ENCODE data around the gene KCTD18.

KCTD18 gene

DNA sequence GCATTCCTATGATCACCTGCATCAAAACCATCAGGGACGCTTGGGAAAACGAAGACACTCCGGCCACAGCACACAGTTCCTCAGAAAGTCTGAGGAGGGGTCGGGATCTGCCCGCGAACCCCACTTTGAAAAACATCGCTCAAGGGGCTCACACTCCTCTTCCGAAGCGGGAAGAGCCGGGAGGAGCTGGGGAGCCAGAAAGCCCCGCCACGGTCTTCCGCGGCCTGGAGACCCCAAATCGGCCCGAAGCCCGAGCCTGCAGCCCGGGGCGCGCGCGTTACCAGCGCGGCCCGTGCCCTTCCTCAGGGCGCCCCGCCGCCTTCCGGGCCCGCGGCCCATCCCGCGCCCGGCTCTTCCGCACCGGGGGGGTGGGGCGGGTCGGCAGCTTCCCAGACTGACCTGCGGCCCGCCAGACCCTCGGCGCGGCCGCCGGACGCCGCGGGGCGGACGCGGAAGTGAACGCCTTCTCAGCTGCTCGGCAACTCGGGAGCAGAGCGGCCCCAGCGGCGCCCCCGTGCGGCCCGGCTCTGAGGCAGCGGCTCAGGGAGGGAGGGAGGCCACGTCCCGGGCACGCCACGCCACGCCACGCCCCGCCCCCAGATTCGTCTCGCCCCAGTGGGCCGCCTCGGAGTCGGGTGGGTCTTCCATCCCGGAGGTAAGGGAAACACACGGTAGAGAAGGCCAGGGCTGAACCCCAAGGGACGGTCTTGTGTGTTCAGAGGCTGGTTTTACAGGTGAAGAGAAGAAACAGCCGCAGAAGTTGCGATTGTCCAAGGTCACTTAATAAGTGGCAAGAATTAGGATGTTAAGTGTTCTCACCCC lies at the start of gene KCTD18:
Gene KCTD18, minus strand, starts transcription at position 457 of the 822 bp plus-strand sequence. CDS start 3,052 bp downstream, outside the sequence.
- DNase-seq (ENCODE audit: low spot score) = peak; percentile 91

DNA sequence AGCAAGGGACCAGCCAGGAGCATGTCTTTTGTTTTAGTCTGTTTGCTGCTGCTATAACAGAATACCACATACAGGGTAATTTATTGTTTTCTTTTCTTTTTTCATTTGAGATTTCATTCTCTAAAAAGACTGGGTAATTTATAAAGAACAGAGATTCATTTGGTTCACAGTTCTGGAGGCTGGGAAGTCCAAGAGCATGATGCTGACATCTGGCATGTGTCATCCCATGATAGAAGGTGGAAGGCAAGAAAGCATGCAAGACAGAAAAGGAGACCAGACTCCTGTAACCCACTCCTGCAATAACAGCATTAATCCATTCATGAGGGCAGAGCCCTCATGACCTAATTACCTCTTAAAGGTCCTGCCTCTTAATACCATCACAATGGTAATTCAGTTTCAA lies 30.9 kb upstream of the KCTD18 start:
- DNase-seq (ENCODE audit: low spot score) = no peak

DNA sequence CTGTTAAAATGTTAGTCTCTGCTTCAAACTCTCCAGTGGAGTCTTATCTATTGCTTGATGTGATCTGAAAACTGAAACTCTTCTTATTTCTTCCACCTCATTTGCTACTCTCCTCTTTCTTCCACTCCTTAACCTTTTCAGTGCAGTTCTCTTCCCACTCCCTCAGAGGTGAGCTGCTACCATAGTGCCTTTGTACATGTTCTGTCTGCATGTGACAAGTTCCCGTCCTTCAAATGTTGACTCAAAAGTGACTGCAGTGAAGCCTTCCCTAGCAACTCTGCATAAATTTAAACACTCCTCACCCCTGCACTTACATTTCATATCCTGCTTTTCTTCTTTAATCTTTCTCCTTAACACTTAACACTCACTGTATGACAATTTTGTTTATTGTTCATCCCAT lies 28.3 kb upstream of the KCTD18 start:
- DNase-seq (ENCODE audit: low spot score) = no peak

DNA sequence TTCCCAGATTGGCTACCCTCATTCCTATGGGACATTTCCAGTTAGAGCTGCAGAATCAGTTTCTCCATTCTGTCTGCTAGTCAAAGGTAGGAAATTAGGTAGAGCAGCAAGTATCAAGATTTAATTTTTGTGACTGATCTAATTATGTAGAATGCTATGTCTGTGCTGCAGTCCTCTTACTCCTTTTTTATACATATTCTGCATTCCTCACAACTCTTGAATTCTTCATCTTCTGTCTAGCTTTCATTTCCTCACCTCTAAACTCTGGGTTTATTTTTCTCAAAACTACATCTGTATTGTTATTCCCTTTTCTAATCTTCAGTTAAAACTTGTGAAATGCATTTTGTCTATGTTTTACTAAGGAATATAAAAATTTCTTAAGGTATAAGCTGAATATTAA lies 24.7 kb upstream of the KCTD18 start:
- DNase-seq (ENCODE audit: low spot score) = no peak

DNA sequence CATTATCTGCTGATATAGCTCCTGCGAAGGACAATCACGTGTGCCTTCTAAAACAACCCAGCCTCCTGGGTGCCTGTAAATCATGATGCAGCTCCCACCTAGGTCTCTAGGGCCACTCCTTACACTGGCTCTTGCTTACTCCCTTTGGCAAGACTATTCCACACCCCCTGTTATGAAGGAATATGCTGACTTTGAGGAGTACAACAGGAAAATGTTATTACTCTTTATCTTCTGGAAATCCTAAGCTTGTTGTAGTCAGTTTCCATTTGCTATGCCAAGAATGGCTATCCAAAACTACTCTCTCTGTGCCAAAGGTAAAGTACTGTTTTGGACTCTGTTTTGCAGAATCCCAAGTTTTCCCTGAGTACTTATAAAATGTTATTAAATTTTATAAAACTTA lies 23.9 kb upstream of the KCTD18 start:
- no peak for DNase-seq (ENCODE audit: low spot score)

DNA sequence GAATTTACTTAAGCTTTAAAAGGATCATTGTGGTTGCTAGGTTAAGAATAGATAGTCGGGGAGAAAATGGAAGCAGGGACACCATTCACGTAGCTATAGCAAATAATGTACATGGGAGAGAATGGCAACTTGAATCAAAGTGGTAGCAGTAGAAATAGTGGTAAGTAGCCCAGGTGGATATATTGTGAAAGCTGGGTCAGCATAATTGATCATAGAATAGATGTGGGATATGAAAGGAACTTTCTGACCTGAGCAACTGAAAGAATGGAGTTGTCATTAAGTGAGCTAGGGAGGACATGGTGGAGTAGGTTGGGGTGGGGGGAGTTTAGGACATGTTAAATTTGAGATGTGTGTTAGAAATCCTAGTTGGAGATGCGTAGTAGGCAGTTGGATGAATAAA lies 18.4 kb upstream of the KCTD18 start:
- DNase-seq (ENCODE audit: low spot score) = no peak

DNA sequence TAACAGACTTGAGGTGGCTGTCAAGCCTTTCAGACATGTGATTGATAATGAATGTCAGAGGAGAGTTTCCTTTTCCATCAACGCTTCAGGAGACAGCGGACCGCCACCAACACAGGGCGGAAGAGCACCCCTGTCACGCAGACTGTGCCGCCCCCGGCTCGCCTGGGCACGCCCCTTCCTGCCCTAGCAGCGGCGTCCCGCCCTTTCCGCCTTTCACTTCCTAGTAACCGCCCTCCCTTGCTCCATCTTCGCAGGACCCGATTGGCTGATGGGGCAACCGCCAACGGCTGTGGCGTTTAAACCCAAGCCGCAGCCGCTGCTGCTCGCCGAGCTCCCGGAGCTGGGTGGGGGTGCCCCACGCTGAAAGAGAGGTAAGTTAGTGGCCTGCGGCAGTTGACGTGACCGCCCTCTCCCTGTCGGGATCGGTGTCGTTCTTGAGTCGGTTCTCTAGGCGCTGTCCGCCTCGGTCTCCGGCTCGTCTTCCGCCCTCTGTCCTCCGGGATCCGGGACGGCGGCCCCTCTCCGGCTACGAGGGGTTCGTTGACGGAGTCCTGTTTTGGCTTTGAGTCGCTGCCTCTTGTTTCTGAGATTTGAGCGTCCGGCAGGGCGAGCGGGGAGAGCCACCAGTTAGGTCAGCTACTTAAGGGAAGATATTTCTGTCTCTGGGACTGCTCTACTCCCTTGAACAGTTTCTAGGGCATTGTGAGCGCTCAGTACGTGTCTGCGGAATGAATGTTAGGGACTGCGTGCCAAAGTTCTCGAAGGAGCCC lies 16.2 kb upstream of the KCTD18 start, which contains the start of gene SGO2:
Gene SGO2, plus strand, starts transcription at position 326 of the 770 bp plus-strand sequence. CDS start 6,769 bp downstream, outside the sequence.
- peak; percentile 95 for DNase-seq (ENCODE audit: low spot score)

DNA sequence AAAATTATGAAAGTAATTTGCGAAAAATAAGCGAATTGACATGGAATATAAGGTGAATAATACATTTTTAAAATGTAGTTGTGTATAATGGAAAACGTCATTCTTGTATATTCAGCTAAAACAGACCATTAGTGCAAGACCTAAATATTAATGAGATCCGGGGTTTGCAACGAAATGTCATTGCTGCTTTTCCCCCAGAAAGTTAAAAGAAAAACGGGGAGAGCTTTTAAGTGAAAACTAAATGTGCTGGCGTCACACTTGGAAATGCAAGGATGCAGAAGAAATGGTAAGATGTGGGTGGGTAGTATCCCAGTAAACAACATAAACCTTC lies 15.6 kb upstream of the KCTD18 start:
- no peak for DNase-seq (ENCODE audit: low spot score)

DNA sequence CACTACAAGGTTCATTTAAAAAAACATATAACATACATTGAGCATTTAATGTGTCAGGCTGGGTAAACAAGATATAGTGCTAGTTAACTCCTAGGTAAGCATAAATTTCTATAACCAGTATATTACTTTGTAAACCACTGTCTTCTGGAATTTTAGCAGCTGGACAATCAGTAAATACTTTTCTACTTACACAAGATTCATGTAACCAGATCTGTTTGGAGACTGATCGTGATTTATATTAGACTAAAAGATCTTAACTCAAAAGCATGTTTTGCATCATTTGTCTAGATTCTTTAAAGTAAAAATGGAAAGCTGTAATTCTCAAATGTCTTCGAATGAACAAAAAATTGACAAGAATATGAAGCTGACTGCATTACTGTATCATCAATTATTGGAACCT lies 15.2 kb upstream of the KCTD18 start:
- DNase-seq (ENCODE audit: low spot score) = no peak

DNA sequence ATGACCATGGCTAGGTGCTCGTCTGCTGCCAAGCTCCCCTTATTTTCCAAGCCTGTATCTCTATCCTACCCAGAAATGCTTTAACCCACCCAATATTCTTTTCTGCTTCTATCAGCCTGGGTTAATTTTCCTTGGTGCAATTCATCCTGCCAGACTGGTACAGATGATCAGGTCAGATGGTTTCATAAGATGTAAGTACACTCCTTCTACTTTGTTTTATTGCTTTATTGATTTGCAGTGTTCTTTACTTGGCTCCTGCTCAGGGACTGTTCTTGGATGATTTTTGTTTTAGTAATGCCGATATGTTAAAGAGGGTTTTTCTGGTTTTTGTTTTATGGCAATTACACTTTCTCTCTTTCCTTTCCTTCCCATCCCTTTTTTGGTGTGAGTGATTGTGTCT lies 13.7 kb upstream of the KCTD18 start:
- no peak for DNase-seq (ENCODE audit: low spot score)

DNA sequence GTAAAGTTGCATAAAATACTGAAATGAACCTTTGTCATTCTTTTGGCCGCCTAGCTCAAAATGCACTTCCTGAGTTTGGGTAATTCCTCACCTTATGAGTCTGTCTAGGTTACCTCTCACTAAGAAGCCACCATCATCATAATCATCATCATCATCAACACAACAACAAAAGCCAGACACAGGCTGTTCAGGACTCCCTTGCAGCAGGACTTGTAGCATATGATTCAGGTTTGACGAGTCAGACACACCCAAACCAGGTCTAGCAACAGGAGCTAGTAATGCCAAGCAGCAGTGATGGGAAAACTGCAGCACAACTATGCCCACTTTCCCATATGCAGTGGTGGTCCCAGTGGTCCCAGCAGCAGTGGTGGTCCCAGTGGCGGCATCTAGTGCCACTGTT lies 13.3 kb upstream of the KCTD18 start:
- DNase-seq (ENCODE audit: low spot score) = no peak

DNA sequence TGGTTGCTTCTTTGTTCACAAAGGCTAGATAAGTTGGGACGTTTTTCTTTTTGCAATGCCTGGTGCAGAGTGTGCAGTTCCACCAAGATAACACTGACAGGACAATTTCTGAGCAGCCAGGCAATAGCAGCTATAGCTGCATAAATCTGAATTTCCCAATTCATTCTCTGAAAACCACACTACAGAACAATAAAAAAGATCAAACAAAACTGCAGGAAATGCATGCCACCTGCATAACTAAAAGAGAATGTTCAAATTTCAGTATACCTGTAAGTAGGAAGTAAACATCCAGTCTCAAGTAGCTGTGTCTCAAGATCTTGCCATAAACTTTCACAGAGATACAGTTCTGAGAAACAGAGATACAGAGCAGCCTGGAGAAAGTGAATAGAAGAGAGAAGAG lies 5.3 kb upstream of the KCTD18 start:
- DNase-seq (ENCODE audit: low spot score) = peak; percentile 8

DNA sequence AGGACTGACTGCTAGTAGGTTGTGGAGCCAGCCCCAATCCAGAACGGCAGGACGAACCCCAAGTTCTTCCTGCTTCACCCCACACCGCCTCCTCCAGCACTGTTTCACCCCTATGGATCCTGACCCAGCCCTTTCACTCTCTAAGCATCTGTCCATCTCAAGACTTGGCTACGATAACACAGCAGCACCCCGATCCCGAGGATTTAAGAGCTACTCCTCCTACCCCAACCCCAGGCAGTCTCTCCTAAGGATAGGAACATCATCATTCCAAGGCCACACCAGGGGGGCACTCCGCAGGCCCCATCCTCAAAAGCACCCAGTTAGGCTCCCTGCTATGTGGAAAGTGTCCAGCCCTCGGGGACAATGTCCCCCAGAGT lies 645 bp downstream of the KCTD18 start:
- DNase-seq (ENCODE audit: low spot score) = no peak

DNA sequence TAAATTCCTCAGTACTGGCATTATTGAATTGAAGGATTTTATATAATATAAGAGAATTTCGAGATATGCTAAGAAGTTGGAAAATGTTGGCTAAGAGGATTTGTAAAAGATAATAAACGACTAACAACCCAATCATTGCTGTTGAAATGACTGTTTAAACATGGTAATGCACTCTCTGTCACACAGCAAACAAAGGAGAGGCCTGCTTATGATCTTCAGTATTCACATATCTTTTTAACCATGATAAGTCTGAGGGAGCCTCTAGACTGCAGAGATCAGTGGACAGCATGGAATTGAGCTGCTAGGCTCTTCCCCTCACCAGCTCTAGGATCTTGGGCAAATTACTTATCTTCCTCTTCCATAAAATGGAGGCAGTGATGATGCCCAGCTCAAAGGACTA lies 2.7 kb downstream of the KCTD18 start:
- DNase-seq (ENCODE audit: low spot score) = no peak

DNA sequence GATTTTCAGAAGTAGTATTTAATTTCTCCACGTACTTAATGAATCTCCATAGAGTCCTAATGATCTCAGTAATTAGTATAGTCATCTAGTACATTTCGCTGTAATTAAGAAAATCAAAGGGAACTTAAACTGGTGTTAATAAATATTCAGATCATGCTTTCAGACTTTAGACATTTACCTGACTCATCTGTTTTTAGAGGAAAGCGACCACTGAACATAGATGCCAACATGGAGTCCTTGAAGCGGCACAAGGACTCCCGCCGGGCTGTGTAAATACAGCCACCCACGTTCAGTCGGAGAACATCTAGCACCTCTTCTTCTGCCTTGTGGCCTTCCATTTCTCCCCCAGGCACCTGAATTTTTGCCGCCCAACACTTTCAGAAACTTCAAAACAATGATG lies 3.2 kb downstream of the KCTD18 start:
- DNase-seq (ENCODE audit: low spot score) = no peak

DNA sequence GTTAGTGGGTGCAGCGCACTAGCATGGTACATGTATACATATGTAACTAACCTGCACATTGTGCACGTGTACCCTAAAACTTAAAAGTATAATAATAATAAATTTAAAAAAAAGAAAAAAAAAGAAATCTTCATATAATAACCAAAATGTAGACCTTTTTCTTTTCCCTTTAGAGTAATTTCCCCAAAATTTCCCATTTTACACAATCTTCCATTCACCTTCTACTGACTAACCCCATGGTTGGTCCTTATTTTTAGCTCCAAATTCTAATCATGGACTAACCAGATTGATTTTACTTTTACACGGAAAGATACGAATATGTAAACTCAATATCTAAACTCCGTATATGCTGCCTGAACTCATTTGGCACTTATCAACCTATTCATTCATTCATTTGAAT lies 7.7 kb downstream of the KCTD18 start:
- DNase-seq (ENCODE audit: low spot score) = no peak

DNA sequence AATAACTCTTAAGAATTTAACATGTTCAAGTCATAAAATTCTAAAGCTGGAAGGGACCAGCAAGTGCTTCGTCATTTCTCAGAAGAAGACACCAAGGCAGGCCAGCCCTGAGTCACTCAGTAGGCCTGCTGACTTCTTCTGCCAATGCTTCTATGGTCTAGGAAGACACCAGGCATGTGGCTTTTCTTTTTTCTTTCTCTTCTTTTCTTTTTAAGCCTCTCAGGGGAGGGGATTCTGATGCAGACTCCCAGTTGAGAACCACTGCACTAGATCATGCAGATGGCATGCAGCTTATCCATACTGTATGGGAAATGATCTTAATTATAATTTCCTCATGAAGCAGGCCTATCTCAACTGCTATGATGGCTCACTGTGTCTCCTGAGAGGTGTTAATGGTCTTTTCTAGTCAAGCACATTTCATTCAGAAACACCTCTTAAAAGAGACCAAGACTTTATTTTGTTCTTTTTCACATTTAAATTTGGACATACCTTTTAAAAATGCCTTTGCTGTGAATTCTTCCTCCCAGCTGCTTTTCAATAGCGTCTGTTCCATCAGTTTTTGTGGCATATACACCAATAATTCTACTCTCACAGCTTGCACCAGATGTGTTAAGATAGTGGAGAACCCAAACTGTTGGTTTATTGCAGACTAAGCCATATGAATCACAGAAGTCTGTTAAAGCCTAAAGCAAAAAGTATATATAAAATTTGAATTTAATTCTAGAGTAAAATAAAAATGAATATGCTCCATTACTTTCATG lies 11.3 kb downstream of the KCTD18 start:
- no peak for DNase-seq (ENCODE audit: low spot score)

DNA sequence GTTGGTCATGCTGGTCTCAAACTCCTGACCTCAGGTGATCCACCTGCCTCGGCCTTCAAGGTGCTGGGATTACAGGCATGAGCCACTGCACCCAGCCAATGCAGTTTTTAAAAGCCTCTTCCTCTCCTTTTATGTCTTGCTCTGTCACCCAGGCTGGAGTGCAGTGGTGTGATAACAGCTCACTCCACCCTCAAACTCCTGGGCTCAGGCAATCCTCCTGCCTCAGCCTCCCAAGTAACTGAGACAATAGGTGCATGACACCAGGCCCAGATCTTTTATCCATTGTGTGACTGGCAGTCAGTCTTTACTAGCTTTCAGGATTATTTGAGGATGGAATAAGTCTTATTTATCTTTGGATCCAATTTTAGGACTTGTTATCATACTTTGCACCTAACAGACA lies 13.2 kb downstream of the KCTD18 start:
- DNase-seq (ENCODE audit: low spot score) = no peak

DNA sequence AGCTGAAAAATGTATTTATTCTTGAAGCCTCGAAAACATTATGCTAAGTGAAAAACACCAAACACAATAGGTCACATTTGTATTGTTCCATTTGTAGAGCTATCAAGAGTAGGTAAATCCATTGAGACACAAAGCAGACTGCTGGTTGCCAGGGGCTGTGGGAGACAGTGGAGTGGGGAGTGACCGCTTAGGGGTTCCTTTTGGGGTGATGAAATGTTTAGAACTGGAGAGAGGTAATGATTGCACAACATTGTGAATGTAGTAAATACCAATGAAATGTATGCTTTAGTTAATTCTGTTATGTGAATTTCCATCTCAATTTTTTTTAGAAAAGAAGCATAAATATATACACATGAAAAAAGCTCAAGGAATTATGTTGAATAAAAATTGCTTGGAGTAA lies 15.8 kb downstream of the KCTD18 start:
- DNase-seq (ENCODE audit: low spot score) = no peak

DNA sequence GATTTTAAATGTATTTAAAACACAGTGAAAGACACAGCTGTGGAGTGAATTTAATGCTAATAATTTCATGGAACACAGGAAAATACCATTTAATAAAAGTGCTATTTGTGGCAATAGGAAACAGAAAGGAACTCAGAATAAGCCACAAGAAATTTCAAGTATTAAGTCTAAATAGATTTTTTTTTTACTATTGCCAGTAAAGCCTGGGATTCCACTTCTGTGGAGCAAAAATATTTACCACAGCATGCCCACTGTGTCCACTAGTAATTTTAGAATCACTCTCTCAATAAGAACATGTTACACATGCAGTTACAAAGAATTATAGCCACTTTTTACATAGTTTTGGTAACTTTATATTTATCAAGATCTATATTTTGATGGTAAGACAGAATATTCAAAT lies 17.2 kb downstream of the KCTD18 start:
- no peak for DNase-seq (ENCODE audit: low spot score)

DNA sequence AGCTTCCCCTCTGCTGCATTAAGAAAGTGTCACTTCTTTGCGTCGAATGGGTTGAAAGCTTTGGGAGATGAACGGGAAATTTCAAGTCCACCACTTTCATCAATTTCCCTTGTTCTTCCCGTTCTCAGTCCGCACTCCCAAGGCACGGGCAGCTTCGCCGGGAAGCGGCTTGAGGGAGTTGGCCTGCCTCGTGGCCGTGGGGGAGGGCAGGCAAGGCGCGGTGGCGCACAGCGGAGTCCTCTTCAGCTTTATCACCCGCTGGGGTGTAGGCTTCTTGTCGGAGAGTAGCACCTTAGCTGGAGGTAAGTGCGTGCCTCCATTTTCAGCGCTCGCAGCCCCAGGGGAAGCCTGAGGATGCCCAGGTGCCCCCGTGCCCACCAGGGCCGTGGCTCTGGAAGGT lies 19.9 kb downstream of the KCTD18 start:
- DNase-seq (ENCODE audit: low spot score) = no peak

DNA sequence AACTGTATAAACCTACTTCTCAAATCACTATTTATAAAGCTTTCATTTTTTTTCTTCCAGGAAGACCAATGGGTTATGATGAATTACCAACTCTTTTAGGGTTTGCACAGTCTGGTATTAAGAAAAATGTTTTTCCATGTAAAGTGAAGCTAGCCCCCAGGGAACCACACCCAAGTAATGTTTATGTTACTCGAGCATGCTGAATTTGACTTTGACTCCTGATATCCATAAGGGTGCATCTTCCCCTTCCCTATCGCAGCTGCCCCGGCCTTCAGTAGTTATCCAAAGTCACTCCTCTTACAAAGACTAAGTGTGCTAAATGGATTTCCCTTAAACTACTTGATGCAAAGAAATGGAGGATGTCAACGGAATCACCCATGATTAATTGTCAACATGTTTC lies 21.7 kb downstream of the KCTD18 start:
- DNase-seq (ENCODE audit: low spot score) = no peak

DNA sequence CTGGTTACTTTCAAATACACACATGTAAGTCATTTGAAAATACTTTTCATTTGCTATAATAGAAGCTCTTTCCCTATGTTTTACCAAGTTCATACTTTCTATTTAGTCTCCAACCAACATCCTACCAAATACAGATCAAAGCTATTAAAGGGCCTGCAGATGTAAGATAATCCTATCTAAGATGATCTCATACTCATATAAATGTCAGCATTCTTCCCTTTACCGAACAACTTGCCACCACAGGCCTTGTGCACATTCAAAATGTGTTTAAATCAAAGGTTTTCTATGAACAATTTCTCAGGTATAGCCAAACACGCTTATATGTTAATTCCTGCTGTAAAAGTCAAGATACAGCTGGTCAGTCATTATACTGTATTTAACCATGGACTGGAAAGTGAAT lies 23.3 kb downstream of the KCTD18 start:
- DNase-seq (ENCODE audit: low spot score) = no peak
